ENCODE results near the gene LAPTM5.

DNA sequence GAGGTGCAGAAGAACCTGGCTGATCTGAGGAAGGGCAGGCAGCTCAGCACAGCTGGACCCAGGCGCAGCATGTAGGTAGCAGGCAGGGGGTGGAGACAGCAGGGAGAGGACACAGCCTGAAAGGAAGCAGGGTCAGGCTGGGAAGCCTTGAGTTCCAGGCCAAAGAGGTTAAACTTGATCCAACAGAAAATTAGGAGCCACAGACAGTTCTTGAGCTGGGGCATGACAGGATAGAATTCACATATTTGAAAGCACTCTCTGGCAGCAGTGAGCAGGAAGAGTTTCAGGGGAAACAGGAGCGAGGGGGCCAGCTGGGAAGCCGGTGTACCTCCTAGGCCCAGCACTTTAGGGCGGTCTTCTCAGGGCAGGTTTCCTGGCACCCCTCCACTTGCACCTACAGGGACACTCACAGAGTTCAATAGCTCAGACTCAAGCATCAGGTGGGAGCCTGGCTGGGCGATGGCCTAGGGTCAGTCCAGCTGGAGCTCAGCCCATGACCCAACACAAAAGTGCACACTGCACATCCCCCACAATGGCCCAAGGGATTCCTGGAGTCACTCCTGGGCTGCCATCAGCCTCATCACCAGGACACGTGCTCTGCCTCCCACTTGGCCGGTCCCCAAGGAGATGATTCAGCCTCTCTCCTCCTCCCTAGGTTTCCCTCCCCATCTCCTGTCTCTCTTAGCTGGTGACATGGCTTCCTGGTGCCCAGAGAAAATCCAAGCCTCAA, 56.9 kb downstream of the LAPTM5 start:
- TF ChIP-seq, protein P1, sequence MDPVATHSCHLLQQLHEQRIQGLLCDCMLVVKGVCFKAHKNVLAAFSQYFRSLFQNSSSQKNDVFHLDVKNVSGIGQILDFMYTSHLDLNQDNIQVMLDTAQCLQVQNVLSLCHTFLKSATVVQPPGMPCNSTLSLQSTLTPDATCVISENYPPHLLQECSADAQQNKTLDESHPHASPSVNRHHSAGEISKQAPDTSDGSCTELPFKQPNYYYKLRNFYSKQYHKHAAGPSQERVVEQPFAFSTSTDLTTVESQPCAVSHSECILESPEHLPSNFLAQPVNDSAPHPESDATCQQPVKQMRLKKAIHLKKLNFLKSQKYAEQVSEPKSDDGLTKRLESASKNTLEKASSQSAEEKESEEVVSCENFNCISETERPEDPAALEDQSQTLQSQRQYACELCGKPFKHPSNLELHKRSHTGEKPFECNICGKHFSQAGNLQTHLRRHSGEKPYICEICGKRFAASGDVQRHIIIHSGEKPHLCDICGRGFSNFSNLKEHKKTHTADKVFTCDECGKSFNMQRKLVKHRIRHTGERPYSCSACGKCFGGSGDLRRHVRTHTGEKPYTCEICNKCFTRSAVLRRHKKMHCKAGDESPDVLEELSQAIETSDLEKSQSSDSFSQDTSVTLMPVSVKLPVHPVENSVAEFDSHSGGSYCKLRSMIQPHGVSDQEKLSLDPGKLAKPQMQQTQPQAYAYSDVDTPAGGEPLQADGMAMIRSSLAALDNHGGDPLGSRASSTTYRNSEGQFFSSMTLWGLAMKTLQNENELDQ (tag by site-specific recombination; IDR thresholded peaks at IDR 0.05; ENCODE audit: low read depth): no peak
- TF ChIP-seq GLIS2 (tag by site-specific recombination; IDR thresholded peaks at IDR 0.05) (peak; percentile 36; the same call in 1 of the 2 replicates), ZNF24 (tag by site-specific recombination; IDR thresholded peaks at IDR 0.05) (no peak), ZNF624 (tag by site-specific recombination; IDR thresholded peaks at IDR 0.05) (no peak), KLF9 (tag by site-specific recombination; IDR thresholded peaks at IDR 0.05; ENCODE audit: low read depth) (no peak), ZNF10 (tag by site-specific recombination; IDR thresholded peaks at IDR 0.05) (no peak)
- TF ChIP-seq, protein P2, sequence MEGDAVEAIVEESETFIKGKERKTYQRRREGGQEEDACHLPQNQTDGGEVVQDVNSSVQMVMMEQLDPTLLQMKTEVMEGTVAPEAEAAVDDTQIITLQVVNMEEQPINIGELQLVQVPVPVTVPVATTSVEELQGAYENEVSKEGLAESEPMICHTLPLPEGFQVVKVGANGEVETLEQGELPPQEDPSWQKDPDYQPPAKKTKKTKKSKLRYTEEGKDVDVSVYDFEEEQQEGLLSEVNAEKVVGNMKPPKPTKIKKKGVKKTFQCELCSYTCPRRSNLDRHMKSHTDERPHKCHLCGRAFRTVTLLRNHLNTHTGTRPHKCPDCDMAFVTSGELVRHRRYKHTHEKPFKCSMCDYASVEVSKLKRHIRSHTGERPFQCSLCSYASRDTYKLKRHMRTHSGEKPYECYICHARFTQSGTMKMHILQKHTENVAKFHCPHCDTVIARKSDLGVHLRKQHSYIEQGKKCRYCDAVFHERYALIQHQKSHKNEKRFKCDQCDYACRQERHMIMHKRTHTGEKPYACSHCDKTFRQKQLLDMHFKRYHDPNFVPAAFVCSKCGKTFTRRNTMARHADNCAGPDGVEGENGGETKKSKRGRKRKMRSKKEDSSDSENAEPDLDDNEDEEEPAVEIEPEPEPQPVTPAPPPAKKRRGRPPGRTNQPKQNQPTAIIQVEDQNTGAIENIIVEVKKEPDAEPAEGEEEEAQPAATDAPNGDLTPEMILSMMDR (tag by site-specific recombination; IDR thresholded peaks at IDR 0.05): no peak
- TF ChIP-seq, protein P3, sequence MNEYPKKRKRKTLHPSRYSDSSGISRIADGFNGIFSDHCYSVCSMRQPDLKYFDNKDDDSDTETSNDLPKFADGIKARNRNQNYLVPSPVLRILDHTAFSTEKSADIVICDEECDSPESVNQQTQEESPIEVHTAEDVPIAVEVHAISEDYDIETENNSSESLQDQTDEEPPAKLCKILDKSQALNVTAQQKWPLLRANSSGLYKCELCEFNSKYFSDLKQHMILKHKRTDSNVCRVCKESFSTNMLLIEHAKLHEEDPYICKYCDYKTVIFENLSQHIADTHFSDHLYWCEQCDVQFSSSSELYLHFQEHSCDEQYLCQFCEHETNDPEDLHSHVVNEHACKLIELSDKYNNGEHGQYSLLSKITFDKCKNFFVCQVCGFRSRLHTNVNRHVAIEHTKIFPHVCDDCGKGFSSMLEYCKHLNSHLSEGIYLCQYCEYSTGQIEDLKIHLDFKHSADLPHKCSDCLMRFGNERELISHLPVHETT (tag by site-specific recombination; IDR thresholded peaks at IDR 0.05): no peak
- TF ChIP-seq, protein P4, sequence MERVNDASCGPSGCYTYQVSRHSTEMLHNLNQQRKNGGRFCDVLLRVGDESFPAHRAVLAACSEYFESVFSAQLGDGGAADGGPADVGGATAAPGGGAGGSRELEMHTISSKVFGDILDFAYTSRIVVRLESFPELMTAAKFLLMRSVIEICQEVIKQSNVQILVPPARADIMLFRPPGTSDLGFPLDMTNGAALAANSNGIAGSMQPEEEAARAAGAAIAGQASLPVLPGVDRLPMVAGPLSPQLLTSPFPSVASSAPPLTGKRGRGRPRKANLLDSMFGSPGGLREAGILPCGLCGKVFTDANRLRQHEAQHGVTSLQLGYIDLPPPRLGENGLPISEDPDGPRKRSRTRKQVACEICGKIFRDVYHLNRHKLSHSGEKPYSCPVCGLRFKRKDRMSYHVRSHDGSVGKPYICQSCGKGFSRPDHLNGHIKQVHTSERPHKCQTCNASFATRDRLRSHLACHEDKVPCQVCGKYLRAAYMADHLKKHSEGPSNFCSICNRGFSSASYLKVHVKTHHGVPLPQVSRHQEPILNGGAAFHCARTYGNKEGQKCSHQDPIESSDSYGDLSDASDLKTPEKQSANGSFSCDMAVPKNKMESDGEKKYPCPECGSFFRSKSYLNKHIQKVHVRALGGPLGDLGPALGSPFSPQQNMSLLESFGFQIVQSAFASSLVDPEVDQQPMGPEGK (tag by site-specific recombination; IDR thresholded peaks at IDR 0.05): peak; percentile 55; the same call in 1 of the 2 replicates
- TF ChIP-seq, protein P5, sequence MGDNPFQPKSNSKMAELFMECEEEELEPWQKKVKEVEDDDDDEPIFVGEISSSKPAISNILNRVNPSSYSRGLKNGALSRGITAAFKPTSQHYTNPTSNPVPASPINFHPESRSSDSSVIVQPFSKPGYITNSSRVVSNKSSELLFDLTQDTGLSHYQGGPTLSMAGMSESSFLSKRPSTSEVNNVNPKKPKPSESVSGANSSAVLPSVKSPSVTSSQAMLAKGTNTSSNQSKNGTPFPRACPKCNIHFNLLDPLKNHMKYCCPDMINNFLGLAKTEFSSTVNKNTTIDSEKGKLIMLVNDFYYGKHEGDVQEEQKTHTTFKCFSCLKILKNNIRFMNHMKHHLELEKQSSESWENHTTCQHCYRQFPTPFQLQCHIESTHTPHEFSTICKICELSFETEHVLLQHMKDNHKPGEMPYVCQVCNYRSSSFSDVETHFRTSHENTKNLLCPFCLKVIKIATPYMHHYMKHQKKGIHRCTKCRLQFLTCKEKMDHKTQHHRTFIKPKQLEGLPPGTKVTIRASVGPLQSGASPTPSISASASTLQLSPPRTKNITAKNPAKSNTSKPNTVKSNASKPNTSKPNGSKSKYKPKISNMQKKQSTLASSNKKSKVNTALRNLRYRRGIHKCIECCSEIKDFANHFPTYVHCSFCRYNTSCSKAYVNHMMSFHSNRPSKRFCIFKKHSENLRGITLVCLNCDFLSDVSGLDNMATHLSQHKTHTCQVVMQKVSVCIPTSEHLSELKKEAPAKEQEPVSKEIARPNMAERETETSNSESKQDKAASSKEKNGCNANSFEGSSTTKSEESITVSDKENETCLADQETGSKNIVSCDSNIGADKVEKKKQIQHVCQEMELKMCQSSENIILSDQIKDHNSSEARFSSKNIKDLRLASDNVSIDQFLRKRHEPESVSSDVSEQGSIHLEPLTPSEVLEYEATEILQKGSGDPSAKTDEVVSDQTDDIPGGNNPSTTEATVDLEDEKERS (tag by site-specific recombination; IDR thresholded peaks at IDR 0.05): no peak

Measured in HEK293 (cell line).